HCT116 (cell line): Measurements from ENCODE around the gene RHEX.

ENCODE experiments used
- CTCF ChIP-seq, 3 experiments: fragments of 200-600 bp in 1 of 3; sonication (generic) in 1 of 3; IDR thresholded peaks in 2 of 3; conservative IDR thresholded peaks in 1 of 3; 2 replicates each; pipeline ENCODE4 v1.5.1; 2012 to 2017; ENCODE audit warnings: low read depth in 2 of 3, low read length in 2 of 3, antibody characterized with exemption in 1 of 3, borderline replicate concordance in 1 of 3, control low read depth in 1 of 3, mild to moderate bottlenecking in 1 of 3, mixed read lengths in 1 of 3, mixed run types in 1 of 3, moderate library complexity in 1 of 3; ENCODE audit not compliant: insufficient read depth in 1 of 3
- POLR2AphosphoS5 ChIP-seq: IDR thresholded peaks from 2 replicates; pipeline ENCODE4 v1.6.1; 2011; ENCODE audit warnings: mild to moderate bottlenecking, low read depth, low read length, moderate library complexity

GRCh38 chr1:206103979-206104378 is 51.0 kb downstream of the RHEX start:
- TF ChIP-seq CTCF (IDR thresholded peaks at IDR 0.05 in 2 of 3, conservative IDR thresholded peaks at IDR 0.05 in 1 of 3; ENCODE audit: borderline replicate concordance in 1 of 3, insufficient read depth in 1 of 3, low read depth in 2 of 3, low read length in 2 of 3) (no peak), POLR2AphosphoS5 (no peak)
